ENCODE measurements around the gene BOC.

BOC gene

DNA sequence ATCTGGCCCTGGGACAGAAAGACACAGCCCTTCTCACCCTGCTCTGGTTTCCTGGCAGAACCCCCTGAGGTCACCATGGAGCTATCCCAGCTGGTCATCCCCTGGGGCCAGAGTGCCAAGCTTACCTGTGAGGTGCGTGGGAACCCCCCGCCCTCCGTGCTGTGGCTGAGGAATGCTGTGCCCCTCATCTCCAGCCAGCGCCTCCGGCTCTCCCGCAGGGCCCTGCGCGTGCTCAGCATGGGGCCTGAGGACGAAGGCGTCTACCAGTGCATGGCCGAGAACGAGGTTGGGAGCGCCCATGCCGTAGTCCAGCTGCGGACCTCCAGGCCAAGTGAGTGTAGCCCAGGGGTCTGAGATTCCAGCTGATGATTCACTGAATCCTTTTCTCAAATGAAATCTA is 61.7 kb downstream of the BOC start:
- no peak for DNase-seq

DNA sequence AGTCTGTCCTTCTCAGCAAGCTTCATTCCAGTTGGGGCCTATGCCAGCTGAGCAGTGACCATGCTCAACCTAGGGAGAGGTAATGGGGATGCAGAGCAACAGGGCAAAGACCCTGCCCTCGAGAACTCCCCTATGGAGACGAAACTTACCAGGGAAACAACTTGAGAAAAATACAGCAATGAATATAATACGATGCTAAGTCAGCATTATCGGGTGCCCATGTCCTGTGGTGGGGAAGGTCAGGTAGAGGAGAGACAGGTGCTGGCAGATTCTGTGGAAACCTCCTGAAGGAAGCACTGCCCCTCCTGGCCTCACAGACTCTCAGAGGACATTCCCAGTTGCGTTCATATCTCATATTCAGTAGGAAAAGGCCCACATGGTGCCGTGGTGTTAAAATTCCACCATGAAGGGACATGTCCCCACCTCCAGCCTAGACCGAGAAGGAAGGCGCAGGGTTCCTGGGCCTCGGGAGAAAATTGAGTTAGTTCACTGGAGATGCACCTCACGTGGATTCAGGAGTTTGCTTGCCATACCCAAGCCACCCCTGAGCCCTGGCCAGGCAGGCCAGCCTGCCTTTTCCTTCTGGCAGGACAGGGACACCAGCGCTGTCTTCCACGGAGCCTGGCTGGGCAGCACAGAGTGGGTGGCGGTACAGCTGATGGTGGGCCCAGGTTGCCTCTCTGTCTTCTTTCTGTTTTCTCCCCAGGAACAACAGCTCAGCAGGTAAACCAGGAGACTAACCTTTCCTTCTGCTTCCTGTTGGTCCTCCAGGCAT is 62.4 kb downstream of the BOC start:
- no peak for DNase-seq

GRCh38 chr3:113274425-113275257 is 63.3 kb downstream of the BOC start:
- no peak for DNase-seq

DNA sequence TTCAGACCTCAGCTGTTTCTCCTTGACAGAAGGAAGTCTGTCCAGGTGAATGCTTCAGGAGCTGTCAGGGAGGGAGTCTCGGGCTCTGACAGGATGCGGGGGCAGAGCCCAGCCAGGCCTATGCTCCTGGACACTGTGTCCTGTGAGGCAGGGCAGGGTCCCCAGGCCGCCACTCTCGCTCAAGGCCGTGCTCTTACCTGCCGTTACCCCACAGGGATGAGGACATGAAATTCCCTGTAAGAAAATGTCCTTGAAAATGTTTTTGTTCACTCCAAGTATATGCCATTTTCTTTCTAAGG is 63.9 kb downstream of the BOC start:
- DNase-seq: no peak

DNA sequence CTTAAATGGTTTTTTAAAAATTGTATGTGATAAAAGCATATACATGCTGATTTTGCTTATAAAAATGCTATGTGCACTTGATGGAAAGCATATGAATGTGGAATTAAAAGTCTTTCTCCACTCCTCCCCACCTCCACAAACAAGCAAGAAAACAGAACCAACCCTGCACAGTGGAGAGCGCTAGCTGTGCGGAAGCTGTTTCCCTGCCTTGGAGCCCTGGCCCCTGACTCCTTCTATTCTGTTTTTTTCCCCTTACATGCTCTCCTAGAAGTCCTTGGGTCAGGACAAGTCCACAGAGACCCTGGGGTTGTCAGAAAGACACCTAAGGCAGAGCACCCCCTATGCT is 64.2 kb downstream of the BOC start:
- no peak for DNase-seq

DNA sequence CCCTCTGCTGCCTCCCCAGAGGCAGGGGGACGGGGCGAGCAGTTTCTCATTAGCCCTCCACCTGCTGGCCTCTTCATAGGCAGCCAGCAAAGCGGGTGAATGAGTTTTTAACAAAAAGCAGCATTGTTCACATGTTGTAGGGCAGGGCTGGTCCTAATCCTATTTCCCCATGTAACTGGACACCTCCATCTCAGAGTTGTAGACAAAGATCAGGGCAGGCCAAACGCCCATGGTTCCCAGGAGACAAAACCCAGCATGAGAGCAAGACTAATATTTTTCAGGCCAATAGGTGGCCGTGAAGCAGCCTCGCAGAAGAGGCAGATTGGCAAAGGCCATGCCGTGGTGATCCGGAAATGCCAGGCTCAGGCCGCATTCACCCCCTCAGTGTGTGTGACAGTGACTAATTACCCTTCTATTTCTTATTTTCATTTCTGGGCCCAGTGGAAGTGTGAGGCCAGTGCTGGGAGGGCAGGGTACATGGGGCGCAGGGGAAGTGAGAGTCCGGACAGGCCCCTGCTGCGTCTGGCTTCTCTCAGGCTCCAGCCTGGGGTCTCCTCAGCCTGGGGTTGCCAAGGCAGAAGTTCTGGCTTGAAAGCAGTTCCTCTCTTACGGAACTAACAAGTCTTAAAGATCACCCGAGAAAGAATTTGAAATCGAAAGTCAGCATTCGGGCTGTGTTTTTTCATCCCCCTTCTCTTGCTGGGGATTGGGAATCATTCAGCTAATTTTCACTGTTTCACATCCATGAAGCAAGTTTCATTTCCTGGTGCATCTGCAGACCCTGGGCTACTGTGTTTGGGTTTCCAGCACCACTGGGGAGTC is 64.8 kb downstream of the BOC start:
- no peak for DNase-seq

DNA sequence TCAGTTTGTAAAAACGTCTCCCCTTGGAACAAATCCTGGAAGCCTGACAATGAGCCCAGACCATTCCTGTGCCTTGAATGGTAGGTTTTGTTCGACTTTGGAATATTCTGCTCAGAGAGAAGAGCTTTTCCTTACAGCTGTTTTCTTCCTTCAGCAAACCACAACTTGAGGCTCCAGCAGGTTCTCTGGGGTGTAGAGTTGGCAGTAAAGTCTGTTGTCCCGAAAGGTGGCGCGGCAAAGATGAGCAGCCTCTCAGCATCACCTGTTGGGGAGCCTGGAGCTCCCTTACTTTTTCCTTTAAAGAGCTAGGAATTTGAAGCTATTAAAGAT is 65.4 kb downstream of the BOC start:
- no peak for DNase-seq

DNA sequence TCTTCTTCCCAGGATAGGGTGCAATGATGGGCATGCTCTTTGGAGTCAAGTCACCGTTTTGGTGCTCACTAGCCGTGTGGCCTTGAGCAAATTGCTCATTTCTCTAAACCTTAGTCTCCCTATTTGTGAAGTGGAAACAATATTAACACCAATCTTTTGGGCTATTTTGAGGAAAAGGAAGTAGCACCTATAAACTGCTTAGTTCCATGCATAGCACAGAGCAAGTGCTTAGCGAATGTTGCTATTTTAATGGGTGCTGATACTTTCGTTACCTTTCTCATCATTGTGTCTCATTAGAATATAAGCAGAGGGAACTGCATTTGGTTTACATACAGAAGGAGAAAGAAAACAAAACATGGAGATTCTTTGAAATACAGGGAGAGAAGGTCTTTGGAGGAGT is 66.1 kb downstream of the BOC start:
- DNase-seq: no peak

DNA sequence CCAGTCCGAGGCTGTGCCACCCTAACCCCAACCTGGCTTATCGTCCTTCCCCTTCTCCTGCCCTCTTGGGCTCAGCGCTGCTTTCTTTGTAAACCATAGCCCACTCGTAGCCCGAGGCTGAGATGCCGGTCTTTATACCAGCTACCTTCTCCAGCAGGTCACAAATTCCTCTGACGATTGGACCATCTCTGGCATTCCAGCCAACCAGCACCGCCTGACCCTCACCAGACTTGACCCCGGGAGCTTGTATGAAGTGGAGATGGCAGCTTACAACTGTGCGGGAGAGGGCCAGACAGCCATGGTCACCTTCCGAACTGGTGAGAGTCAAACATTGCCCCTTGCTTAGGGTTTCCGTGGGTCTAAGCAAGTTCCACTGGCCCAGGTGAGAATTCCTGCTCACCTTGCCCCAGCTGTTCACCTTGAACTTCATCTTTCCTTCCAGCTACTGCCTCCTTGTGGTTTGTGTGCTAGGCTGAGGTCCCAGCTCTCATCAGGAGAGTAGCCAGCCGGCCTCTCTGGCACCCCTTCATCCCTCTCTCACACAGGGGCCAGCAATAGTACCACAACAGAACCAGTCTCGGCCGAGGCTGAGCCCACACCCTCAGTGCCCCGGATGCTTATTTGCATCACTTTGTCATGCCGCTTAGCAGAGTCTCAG is 66.7 kb downstream of the BOC start:
- DNase-seq: no peak

- DNase-seq: no peak
These were observed 67.2 kb downstream of the BOC start for GRCh38 chr3:113278599-113278955.

- no peak for DNase-seq
These were observed 68.3 kb downstream of the BOC start for GRCh38 chr3:113279686-113280085.

DNA sequence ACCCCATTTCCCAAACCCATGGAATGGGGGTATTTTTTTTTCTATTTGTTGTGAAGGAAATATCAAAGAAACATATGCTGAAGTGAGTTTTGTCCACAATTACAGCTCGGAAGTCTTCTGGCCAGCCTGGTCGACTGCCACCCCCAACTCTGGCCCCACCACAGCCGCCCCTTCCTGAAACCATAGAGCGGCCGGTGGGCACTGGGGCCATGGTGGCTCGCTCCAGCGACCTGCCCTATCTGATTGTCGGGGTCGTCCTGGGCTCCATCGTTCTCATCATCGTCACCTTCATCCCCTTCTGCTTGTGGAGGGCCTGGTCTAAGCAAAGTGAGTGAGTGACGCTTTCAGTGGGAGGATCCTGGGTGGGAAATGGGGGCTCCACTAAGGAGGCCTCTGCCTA is 71.9 kb downstream of the BOC start:
- no peak for DNase-seq

DNA sequence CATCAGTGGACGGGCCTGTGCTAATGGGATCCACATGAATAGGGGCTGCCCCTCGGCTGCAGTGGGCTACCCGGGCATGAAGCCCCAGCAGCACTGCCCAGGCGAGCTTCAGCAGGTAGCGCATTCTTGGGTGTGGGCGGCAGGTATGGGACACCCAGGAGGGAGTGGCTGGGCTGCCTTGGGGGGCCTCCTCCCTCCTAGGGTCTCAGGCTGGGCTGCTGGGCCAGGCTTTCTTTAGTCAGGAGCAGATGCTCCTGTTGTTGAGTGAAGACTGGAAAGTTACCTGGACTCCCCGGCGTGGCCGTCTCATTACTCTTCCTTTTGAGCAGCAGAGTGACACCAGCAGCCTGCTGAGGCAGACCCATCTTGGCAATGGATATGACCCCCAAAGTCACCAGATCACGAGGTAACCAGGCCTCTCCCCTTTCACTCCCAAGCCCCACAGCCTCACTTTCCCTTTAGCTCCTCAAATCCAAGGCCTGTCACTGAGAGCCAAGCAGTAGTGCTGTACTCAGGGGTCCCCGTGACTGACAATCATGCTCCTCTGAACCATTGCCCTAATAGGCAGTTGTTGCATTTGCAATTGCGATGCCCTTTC is 73.2 kb downstream of the BOC start:
- DNase-seq: no peak

DNA sequence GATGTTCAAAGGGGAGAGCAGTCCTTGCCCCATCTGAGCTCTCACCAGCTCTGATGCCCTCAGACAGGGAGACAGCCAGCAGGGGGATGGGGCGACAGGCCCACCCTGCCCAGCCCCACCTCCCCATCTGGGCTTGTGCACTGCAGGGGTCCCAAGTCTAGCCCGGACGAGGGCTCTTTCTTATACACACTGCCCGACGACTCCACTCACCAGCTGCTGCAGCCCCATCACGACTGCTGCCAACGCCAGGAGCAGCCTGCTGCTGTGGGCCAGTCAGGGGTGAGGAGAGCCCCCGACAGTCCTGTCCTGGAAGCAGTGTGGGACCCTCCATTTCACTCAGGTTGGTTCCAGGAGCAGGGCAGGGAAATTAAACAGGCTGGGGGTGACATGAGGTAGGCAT is 73.9 kb downstream of the BOC start:
- DNase-seq: no peak

- no peak for DNase-seq
These were observed 74.4 kb downstream of the BOC start for GRCh38 chr3:113285741-113286140.

GRCh38 chr3:113286524-113286923 is 75.2 kb downstream of the BOC start:
- no peak for DNase-seq

GRCh38 chr3:113287111-113287802 is 75.9 kb downstream of the BOC start:
- no peak for DNase-seq

DNA sequence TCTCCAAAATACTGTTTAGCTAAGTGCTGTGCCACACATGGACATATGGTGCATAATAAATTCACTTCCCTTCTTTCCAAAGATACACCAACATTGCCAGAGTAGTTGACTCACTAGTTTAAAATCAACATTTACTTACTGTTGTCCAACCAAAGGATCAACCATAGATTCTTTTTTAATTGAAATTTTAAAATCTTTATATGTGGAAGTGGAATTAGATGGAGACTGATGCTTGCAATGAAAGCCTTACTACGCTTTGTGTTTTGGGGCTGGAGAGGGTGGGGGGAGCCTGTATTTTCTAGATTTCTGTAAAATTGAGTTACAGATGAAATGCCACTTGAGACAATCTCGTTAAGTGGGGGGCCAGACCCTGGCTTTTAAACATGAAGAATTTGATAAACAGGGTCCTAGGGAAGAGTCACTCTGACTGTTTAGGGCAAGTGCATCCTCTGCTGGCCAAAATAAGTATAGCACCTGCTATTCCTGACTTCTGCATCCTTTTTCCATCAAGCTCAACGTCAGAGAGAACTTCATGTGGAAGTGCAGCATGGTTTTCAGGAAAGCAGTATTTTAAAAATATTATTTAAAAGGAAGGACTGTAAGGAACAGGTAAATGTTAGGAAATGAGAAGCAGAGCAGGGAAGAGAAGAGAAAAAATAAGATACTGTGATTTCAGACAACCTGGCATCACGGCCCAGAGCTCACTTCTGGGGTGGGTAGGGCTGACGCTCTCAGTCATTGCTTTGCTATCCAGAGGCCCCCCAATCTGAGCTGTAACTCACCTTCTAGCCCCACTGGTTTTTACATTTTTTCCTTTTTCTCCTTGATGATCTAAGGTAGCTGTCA is 76.7 kb downstream of the BOC start:
- peak; percentile 54 to 56 for DNase-seq

DNA sequence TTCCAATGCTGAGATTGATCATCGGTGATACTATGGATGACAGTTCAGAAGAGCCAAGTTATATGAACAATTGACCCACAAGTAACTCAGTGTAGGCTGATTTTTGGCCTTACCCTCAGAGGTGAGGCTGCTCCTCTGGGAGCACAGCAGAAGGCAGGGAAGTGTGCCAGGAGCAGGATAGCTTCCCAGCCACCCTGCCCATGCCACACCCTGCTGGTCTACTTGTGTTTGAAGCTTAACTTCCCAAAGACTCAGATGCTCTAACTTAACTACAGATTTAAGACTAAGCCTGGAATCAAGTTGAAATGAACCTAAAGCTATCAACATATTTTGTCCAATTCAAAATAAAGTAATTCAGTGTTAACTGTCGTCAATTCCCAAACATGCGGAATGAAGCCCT is 77.5 kb downstream of the BOC start:
- DNase-seq: no peak

- no peak for DNase-seq
These were observed 80.2 kb downstream of the BOC start for GRCh38 chr3:113291572-113291971.

DNA sequence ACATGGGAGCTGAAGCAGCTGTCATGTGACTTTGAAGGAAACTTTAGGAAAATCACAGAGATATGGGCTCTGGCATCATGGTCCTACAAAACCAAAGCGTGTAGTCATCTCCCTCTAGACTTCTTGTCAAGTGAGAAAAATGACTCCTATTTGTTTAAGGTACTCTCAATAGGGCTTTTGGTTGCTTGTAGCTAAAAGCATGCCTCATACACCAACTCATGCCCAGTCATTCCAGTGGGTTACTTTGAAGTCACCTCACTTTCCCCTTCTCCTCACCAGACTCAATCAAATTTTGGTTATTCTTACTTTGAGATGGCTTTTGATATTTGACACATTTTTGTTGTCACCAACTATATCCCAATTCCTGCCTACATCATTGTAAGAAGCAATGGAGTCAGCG is 81.6 kb downstream of the BOC start:
- DNase-seq: no peak

- DNase-seq: no peak
These were observed 82.0 kb downstream of the BOC start for GRCh38 chr3:113293348-113293747.
